ENCODE data around the gene YJEFN3.

YJEFN3 gene

DNA sequence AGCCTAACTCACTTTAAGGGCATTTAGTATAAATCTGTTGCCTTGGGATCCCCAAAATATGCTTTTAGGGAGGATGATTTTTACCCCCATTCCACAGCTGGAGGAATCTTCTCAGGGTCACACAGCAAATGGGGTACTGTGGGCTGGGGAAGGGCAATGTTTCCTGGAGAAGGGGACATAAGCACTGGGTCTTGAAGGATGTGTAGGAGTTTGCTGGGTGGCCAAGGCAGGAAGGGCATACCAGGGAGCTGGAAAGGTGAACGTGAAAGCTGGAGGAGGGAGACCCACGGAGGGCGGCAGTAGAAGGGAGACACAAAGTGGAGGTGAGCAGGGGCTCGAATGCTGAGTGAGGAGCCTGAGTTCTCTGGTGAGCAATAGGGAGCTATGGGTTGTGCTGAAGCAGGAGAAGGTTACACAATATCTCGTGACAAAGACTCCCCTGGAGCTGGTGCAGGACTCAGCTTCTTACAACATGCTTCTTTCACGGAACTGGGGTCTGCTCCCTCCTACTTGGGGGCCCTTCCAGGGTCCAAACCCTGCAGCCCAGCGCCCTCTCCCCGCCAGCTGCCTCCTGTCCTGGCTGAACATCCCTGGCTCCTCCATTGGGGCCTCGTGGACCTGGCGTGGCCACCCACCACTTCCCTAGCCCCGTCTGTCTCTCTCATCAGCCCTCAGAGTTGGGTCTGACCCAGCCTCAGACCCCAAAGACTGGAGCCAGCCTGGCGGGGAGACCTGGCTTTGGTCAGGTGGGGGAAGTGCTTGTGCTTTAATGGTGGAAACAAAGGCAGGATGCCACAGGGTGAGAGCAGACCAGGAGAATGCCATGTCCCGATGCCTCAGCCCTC lies 20.4 kb downstream of the YJEFN3 start:
- H3K27ac ChIP-seq = no peak overlapping the region
- no peak for DNase-seq (ENCODE audit: low read depth, low spot score)

GRCh38 chr19:19549804-19550464 lies 21.2 kb downstream of the YJEFN3 start:
- no peak for DNase-seq (ENCODE audit: low read depth, low spot score)
- H3K27ac ChIP-seq = no peak overlapping the region

DNA sequence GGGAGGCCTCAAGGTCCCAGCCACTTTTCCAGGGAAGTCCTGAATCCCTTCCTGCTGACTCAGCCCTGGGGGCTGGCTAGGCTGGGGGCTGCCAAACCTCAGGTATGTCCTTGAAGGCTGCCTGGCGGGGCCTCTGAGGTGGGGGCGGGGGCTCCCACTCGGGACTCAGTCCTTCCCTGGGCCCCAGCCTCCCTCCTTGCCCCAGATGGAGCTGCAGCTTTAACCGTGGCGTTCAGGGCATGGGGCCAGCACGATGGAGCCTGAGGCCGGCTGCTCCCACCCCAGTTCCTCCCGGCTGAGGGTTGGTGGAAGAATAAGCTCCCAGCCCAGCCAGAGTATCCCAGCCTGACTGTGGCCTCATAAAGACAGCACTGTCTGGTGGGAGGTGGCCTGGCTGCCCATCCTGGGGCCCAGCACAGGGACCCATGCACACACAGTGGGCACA lies 21.8 kb downstream of the YJEFN3 start:
- H3K27ac ChIP-seq = no peak overlapping the region
- DNase-seq (ENCODE audit: low read depth, low spot score) = no peak

- no peak overlapping the region for H3K27ac ChIP-seq
- no peak for DNase-seq (ENCODE audit: low read depth, low spot score)
These were observed 22.5 kb downstream of the YJEFN3 start for GRCh38 chr19:19550972-19551852.

DNA sequence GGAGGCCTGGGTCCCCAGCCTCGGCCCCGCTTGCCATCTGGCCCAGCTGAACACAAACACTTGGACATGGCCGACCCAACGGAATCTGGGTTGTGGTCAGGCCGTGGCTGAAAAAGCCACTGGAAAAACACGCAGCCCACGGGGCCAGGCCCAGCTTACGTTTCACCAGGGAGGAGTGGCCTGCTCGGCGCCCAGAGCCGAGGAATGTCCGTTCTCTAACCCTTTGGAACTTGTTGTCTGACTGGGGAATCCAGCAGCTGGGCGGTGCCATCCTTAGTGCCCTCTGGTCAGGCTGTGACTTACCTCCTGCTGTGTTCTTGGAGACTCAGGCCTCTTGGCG lies 23.1 kb downstream of the YJEFN3 start:
- DNase-seq (ENCODE audit: low read depth, low spot score) = no peak
- no peak overlapping the region for H3K27ac ChIP-seq

DNA sequence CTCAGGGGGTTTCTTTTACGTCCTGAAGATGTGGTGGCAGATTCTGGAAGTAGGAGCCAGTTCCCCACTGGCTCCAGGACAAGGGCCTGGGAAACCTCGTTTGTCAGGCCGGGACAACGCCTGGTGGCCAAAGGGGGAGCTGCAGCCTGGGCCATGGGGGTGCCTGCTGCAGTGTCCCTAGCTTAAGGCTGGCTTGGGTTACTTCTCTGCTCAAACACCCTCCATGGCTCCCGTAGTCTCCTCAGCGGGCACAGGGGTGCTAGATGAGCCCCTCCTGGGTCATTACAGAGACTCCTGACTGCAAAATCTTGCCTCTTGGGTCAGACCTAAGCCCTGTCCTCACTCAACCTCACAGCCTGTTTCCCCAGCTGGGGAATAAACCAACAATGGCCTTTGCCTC lies 24.1 kb downstream of the YJEFN3 start:
- DNase-seq (ENCODE audit: low read depth, low spot score) = no peak
- no peak overlapping the region for H3K27ac ChIP-seq

DNA sequence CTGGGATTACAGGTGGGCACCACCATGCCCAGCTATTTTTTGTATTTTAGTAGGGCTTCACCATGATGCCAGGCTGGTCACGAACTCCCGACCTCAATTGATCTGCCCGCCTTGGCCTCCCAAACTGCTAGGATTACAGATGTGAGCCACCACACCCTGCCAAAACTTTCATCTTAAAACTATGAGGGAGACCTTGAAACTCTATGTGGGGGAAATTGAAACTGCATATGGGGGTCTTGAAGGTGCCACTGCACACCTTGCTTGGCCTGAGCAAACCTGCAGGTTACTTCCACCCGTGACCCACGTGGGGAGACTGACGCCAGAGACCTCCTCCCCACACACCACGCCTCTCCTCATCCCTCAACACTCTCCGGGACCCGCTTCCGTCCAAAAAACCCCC lies 25.0 kb downstream of the YJEFN3 start:
- no peak overlapping the region for H3K27ac ChIP-seq
- no peak for DNase-seq (ENCODE audit: low read depth, low spot score)

DNA sequence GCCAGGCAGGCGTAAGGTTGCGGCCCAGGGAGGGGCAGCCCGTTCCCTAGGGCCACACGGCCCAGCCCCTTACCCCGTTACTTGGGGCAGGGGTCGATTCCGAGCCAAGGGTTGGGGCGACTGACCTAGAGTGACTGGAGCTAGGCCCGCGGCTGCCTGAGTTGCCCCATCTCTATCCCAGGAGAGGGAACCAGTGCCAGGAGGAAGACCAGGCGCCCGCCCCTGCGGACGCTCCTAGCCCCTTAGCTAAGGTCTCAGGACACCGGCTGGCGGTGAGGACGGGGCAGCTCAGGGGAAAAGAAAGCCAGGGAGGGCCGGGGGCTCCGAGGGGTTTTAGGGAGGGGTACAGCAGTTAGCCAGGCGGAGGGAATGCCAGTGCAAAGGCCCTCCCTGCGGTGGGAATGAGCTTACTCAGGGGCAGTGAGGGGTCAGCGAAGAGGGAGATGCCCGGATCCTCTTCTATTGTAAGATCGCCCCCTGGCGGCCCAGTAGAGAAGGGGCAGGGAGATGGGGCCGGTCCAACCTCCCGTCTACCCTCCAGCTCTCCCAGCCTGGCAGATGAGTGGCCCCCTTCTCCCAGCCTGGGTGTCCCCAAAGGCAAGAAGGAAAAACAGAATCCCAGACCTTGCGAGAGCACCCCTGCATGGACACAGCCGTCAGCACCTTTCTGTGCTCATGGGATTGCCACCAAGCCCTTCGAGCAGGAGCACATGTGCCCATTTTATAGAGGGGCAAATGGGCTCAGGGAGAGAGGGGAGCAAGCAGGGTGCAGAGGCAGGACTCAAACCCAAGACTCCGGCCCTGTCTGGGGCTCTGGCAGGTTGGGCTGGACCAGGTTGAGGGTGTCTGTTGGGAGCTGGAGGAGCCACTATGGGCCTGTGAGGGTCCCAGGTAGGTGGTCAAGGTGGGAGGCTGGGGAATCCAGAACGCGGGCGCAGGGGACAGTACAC lies 25.6 kb downstream of the YJEFN3 start:
- H3K27ac ChIP-seq = no peak overlapping the region
- no peak for DNase-seq (ENCODE audit: low read depth, low spot score)

DNA sequence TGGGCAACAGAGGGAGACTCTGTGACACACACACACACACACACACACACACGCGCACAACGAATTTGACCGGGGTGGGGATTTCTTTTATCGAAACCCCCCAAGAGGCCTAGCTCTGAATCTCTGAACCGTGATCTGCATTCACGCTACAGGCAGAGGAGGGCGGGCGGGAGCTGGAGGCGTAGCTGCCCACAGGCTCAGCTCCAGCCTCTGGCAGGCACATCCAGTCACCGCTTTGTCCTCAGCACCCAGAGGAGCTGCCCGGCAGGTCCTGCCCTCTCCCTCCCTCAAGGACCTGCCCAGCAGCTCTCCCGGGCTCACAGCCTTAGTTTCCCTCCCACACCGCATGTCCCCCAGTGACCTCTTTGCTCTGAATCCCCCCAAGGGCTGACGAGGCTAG lies 29.3 kb downstream of the YJEFN3 start:
- H3K27ac ChIP-seq = no peak overlapping the region
- DNase-seq (ENCODE audit: low read depth, low spot score) = no peak

GRCh38 chr19:19558636-19559035 lies 29.9 kb downstream of the YJEFN3 start:
- DNase-seq (ENCODE audit: low read depth, low spot score) = no peak
- H3K27ac ChIP-seq = no peak overlapping the region

DNA sequence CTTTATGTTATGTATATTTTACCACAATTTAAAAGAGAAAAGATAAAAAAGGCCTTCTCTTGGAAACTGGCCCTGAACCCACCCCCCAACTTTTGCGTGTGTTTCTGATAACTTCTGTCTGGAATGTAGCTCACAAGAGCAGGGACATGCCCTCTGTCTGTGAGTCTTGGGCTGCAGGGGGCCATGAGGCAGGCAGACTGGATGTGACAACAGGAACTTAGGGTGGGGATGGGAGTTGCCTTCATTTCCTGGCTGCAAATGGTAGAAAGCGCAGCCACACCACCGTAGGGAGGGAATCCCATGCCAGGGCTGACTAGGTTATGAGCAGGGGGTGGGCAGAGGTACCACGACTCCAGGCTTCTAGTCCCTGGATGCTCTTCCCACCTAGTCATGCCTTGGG lies 31.2 kb downstream of the YJEFN3 start:
- no peak for DNase-seq (ENCODE audit: low read depth, low spot score)

DNA sequence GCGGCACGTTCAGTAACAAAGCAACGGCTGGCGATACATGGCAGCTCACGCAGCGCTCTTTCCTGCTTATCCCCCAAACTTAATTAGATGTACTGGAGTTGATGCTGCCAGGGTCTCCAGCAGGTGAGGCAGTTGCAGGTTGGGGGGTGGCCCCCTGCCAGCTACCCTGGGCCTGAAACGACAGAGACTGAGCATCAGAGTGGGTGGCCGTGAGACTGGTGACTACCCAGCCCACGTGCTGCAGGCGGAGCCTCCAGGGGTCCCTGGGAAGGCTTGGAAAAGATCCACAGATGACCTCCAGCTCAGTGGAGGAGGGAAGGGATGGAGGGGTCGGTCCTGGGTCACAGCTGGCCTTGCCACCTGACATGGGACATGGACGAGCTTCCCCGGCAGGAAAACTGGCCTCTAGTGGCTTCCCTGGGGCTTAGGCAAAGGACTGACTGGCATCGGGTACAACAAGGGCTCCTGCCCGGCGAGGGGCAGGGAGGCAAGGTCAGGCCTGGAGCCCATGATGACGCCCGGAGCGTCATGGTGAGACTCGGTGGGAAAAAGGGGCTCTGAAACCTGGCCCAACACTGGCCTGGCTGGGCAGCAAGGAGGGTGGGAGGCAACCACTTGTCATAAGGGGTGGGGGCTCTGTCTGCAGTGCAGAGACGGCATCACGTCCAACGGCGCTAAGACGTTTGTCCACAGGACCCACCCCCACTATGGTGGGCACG lies 33.4 kb downstream of the YJEFN3 start:
- no peak for DNase-seq (ENCODE audit: low read depth, low spot score)

More for the DNA sequence above, 31.2 kb downstream of the YJEFN3 start:
- H3K27ac ChIP-seq = no peak overlapping the region

GRCh38 chr19:19562665-19563347 lies 34.1 kb downstream of the YJEFN3 start:
- DNase-seq (ENCODE audit: low read depth, low spot score) = no peak
- no peak overlapping the region for H3K27ac ChIP-seq

More for the DNA sequence above, 33.4 kb downstream of the YJEFN3 start:
- H3K27ac ChIP-seq = no peak overlapping the region

DNA sequence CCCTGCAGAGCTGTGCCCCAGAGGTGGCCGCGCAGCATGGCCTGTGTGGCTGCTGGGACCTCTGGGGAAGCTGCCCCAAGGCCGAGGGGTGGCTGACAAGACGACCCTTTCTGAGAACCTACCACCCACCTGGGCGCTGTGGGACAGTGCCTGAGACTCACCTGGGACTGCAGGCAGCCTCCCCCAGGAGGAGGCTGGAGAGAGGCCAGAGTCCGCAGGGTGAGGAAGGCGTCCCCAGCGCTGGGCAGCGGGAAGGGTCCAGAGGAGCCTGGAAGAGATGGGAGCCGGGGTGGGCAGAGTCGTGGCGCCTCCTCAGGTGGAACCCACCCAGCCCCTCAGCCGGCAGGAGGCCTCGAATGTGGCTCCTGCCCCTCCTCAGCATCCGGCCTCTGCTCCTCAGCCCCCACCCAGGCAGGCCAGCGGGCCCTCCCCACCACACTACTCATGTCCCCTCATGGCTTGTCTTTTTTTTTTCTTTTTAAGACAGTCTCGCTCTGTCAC lies 34.7 kb downstream of the YJEFN3 start:
- no peak for DNase-seq (ENCODE audit: low read depth, low spot score)
- H3K27ac ChIP-seq = no peak overlapping the region

DNA sequence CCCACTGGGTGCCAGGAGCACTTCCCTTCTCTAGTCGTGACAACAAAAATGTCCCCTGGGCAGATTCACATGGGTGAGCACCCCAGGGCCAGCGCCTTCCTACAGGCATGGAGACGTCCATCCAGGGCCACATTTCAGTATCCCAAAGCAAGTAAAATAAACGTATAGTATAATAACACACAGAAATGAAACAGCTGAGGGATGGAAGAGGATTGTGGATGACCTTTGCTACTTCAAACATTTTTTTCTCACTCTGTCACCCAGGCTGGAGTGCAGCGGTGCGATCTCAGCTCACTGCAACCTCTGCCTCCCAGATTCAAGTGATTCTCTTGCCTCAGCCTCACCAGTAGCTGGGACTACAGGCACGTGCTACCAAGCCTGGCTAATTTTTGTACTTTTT lies 37.6 kb downstream of the YJEFN3 start:
- DNase-seq (ENCODE audit: low read depth, low spot score) = no peak
- no peak overlapping the region for H3K27ac ChIP-seq

- H3K27ac ChIP-seq = no peak overlapping the region
- DNase-seq (ENCODE audit: low read depth, low spot score) = no peak
These were observed 38.7 kb downstream of the YJEFN3 start for GRCh38 chr19:19567391-19567790.

DNA sequence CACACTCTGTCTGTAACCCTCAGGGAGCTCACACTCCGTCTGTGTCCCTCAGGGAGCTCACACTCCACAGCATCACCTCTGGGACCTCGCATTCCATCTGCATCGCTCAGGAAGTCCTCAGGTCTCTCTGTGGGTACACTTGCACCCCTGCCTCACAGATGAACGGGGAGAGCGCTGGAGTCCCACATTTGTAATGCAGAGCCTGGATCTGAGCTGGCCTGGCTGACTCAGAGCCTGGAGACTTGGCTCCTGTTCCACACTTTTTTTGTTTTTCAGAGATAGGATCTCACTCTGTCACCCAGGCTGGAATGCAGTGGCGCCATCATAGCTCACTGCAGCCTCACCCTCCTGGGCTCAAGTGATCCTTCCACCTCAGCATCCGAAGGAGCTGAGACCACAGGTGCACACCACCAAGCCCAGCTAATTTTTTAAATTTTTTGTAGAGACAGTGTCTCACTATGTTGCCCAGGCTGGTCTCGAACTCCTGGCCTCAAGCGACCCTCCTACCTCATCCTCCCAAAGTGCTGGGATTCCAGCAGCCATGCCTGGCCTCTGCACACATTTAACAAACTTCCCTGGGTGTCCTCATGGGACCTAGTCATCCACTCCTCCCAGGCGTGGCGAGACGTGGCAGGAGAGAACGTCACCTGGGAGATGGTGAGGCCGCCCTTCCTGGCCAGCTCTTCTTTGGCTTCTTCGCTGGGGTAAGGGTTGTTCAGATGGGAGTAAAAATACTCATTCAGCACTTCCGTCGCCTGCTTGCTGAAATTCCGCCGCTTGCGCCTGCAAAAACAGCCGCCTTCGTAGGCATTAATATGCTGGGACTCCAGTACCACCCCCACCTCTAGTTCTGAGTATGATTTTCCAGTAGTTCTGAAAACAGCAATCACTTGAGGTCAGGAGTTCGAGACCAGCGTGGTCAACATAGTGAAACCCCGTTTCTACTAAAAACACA lies 40.4 kb downstream of the YJEFN3 start:
- no peak overlapping the region for H3K27ac ChIP-seq
- DNase-seq (ENCODE audit: low read depth, low spot score) = peak; percentile 22

Data from epithelial cell of prostate (primary cell).